CD4-positive, alpha-beta memory T cell (primary cell): ENCODE measurements around the gene HTR5A. TPM values are rescaled to one million over a fixed set of nuclear protein-coding genes. Genes with fewer than 3 reads are reported as not detected.

ENCODE experiments used
- CTCF ChIA-PET: fragments of 350-600 bp; sonication (Branson Sonifier 250); formaldehyde crosslinking; loops from one replicate; lab custom pipeline; 2021; ENCODE audit warnings: inconsistent platforms; ENCODE audit not compliant: partially characterized antibody; lab: Charles Lee
- POLR2A ChIA-PET: fragments of 350-600 bp; sonication (Branson Sonifier 250); formaldehyde crosslinking; loops from one replicate; lab custom pipeline; 2021; ENCODE audit not compliant: partially characterized antibody; lab: Charles Lee
- DNase-seq, 5 donors: peaks; one replicate each; pipeline versions ENCODE4 v3.0.0 to v3.0.0-alpha.2; 2020 to 2022; ENCODE audit warnings: mixed read lengths in 1 of 5
- H3K27ac ChIP-seq: one replicate; pipeline ENCODE4 v1.7.0; 2013; ENCODE audit warnings: low read depth, low read length
- H3K27me3 ChIP-seq: 2 replicates; pipeline ENCODE4 v1.7.0; 2013; ENCODE audit warnings: mild to moderate bottlenecking, low read length, moderate library complexity; ENCODE audit not compliant: insufficient read depth
- H3K36me3 ChIP-seq: 2 replicates; pipeline ENCODE4 v1.7.0; 2013; ENCODE audit warnings: mild to moderate bottlenecking, low read length, moderate library complexity; ENCODE audit not compliant: insufficient read depth
- H3K4me1 ChIP-seq: 2 replicates; pipeline ENCODE4 v1.7.0; 2013; ENCODE audit warnings: mild to moderate bottlenecking, low read length, moderate library complexity; ENCODE audit not compliant: insufficient read depth
- H3K4me3 ChIP-seq, 2 donors: one replicate each; pipeline ENCODE4 v1.7.0; 2013; ENCODE audit warnings: low read length in 2 of 2, mild to moderate bottlenecking in 1 of 2
- H3K9me3 ChIP-seq, 2 donors: one replicate each; pipeline ENCODE4 v1.7.0; 2013; ENCODE audit warnings: low read length in 2 of 2, control low read depth in 1 of 2; ENCODE audit not compliant: control insufficient read depth in 1 of 2
- H3K27ac Mint-ChIP-seq, 7 donors: one replicate each; pipeline ENCODE4 v1.8.0; 2020 to 2021; ENCODE audit warnings: mixed read lengths in 7 of 7, mild to moderate bottlenecking in 6 of 7, inconsistent platforms in 3 of 7, moderate library complexity in 3 of 7
- H3K27me3 Mint-ChIP-seq, 2 donors: one replicate each; pipeline ENCODE4 v1.8.0; 2020 to 2021; ENCODE audit warnings: mixed read lengths in 2 of 2
- H3K36me3 Mint-ChIP-seq, 2 donors: one replicate each; pipeline ENCODE4 v1.8.0; 2020 to 2021; ENCODE audit warnings: mixed read lengths in 2 of 2, inconsistent platforms in 1 of 2, mild to moderate bottlenecking in 1 of 2
- H3K4me1 Mint-ChIP-seq, 4 donors: one replicate each; pipeline ENCODE4 v1.8.0; 2020 to 2021; ENCODE audit warnings: mixed read lengths in 4 of 4, mild to moderate bottlenecking in 1 of 4
- H3K4me3 Mint-ChIP-seq, 8 donors: one replicate each; pipeline ENCODE4 v1.8.0; 2020 to 2021; ENCODE audit warnings: mixed read lengths in 8 of 8, mild to moderate bottlenecking in 7 of 8, moderate library complexity in 6 of 8, inconsistent platforms in 3 of 8
- H3K9me3 Mint-ChIP-seq, 8 donors: one replicate each; pipeline ENCODE4 v1.8.0; 2020 to 2021; ENCODE audit warnings: mixed read lengths in 8 of 8, mild to moderate bottlenecking in 5 of 8, inconsistent platforms in 3 of 8, moderate library complexity in 1 of 8
- intact Hi-C: fragments of 100-400 bp; cut with micrococcal nuclease; formaldehyde crosslinking; loops from one replicate; pipeline ENCODE4 v1.15.1; 2023
- polyA plus RNA-seq, 2 donors: library from polyadenylated mRNA; unstranded; fragments of 300-500 nt; fragmentation: Illumina TruSeq; gene quantifications; one replicate each; pipeline ENCODE4 v1.2.3, GENCODE V29; 2021
- total RNA-seq, 2 experiments: library from RNA; stranded (reverse); gene quantifications; one replicate each; pipeline ENCODE4 v1.2.3, GENCODE V29; 2021

HTR5A gene
- total and polyA plus RNA-seq, 4 experiments from 2014 or later: not detected

DNA sequence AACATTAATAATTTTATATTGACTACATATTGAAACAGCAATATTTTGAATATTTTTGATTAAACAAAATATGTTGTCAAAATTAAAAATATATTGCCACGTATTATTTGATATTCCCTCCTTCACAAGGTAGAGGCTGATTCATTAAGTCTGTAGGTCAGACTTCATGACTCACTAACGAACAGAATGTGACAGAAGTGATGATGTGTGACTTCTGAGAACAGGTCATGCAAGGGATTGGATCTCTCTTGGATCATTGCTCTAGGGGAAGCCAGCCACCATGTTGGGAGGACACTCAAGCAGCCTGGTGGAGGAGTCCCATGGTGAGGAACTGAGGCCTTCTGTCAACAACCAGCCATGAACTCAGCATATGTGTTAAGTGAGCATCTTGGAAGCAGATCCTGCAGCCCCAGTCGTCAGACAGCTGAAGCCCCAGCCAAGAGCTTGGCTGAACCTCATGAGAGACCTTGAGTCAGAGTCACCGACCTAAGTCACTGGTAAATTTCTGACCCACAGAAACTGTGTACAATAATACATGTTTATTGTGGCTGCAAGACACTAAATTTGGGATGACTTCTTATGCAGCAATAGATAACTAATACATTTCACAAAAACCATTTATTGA, 66.6 kb downstream of the HTR5A start:
- DNase-seq: no peak
- H3K9me3 ChIP-seq: no peaks in the 10 kb centered on the region
- no peaks in the 10 kb centered on the region for H3K27me3 ChIP-seq
- no peak overlapping the region for H3K27ac ChIP-seq
- no peaks in the 10 kb centered on the region for H3K36me3 Mint-ChIP-seq
- H3K9me3 Mint-ChIP-seq: peaks cover 0 to 6% (median under 1%) of the 10 kb centered on the region in 8 donors
- ChIA-PET CTCF (no interaction called here), POLR2A (no interaction called here)
- H3K27ac Mint-ChIP-seq: no peak overlapping the region
- no peaks in the 10 kb centered on the region for H3K36me3 ChIP-seq
- no peak overlapping the region for H3K4me3 ChIP-seq
- H3K27me3 Mint-ChIP-seq: peaks cover 14 to 24% of the 10 kb centered on the region in 2 donors
- H3K4me1 ChIP-seq: no peaks in the 10 kb centered on the region
- intact Hi-C loops: no loop called here
- no peak overlapping the region for H3K4me3 Mint-ChIP-seq
- H3K4me1 Mint-ChIP-seq: no peaks in the 10 kb centered on the region

Other genes starting within 250 kb of the HTR5A start
- 10 to 100 TPM; 16.0 to 18.8 TPM for gene PAXIP1, start 67.2 kb upstream of the HTR5A start, total RNA-seq
- gene PAXIP1, start 67.2 kb upstream of the HTR5A start, polyA plus RNA-seq: 1 to 10 TPM in 1 of 2 donors, under 1 TPM in 1; 0.98 to 2.3 TPM
- gene INSIG1, start 227.6 kb downstream of the HTR5A start, total RNA-seq: 10 to 100 TPM; 41.8 to 43.0 TPM
- gene INSIG1, start 227.6 kb downstream of the HTR5A start, polyA plus RNA-seq: 10 to 100 TPM; 28.1 to 41.7 TPM